ENCODE data around the gene LBHD1. TPM values are rescaled to one million over a fixed set of nuclear protein-coding genes. Genes with fewer than 3 reads are reported as not detected.

The LBHD1 gene
- total RNA-seq, 2 experiments from 2014 or later = 9.3 to 22.3 TPM

- BruUV-seq (replicated peaks) = no TSS peak
- no peak for DNase-seq (ENCODE audit: low spot score)
- POLR2A ChIA-PET = interaction anchor here (0.6 to 1.1 kb wide), 2 partner anchors 19 to 122 kb away, joined by 3 to 4 read pairs; partner anchors contain the start of gene GANAB
- Histone ChIP-seq H3K4me1 (ENCODE audit: insufficient read depth, low read length, poor library complexity, severe bottlenecking) (no peaks in the 10 kb centered on the region), H3K27ac (ENCODE audit: low read depth, low read length, poor library complexity, severe bottlenecking) (no peak overlapping the region), H3K9me3 (ENCODE audit: low read length) (no peaks in the 10 kb centered on the region), H2AFZ (ENCODE audit: low read length) (no peak overlapping the region), H3K9me2 (ENCODE audit: insufficient read depth, low read length) (no peaks in the 10 kb centered on the region), H3K4me2 (ENCODE audit: low read length) (no peak overlapping the region), H3K4me3 (ENCODE audit: low read depth, low read length, poor library complexity, severe bottlenecking) (no peak overlapping the region), H4K20me1 (ENCODE audit: insufficient read depth, low read length) (no peaks in the 10 kb centered on the region), H3K36me3 (ENCODE audit: insufficient read depth, low read length) (peaks cover 80% of the 10 kb centered on the region), H3K79me2 (ENCODE audit: insufficient read depth, low read depth, low read length) (no peaks in the 10 kb centered on the region)
- intact Hi-C loops (cut with micrococcal nuclease; ENCODE audit: unreplicated experiment) = no loop called here
- CTCF ChIA-PET (ENCODE audit: unreplicated experiment) = no interaction called here
- peak; percentile 23; the same call in 1 of the 2 replicates for TF ChIP-seq CTCF (conservative IDR thresholded peaks at IDR 0.05; ENCODE audit: low read length)
- no peak for TF ChIP-seq EZH2phosphoT487 (IDR thresholded peaks at IDR 0.05; ENCODE audit: borderline replicate concordance, low read depth, low read length)
Observed at GRCh38 chr11:62627713-62628112, 44.4 kb downstream of the LBHD1 start.

- intact Hi-C loops (cut with micrococcal nuclease; ENCODE audit: unreplicated experiment) = loop anchor here (2.0 kb wide), 2 partner anchors 30 to 32 kb away; partner anchors contain the start of genes INTS5 and TUT1
- TSS peak; percentile 94 for BruUV-seq (replicated peaks)
- POLR2A ChIA-PET = interaction anchor here (0.5 to 2.7 kb wide), 7 partner anchors 11 to 101 kb away, joined by 3 to 17 read pairs (median 4); partner anchors contain the start of genes C11orf98, CSKMT and TUT1
Observed at GRCh38 chr11:62622476-62623089, 49.5 kb downstream of the LBHD1 start.

More at GRCh38 chr11:62622476-62623089, 49.5 kb downstream of the LBHD1 start:
- Histone ChIP-seq H2AFZ (ENCODE audit: low read length) (peak overlapping the region; percentile 68; the same call in 1 of the 2 replicates), H3K4me3 (ENCODE audit: low read depth, low read length, poor library complexity, severe bottlenecking) (peak overlapping the region; percentile 18), H3K4me2 (ENCODE audit: low read length) (peak overlapping the region; percentile 51), H3K36me3 (ENCODE audit: insufficient read depth, low read length) (peaks cover 46% of the 10 kb centered on the region), H3K9me2 (ENCODE audit: insufficient read depth, low read length) (no peaks in the 10 kb centered on the region), H3K79me2 (ENCODE audit: insufficient read depth, low read depth, low read length) (peaks cover 24% of the 10 kb centered on the region), H3K4me1 (ENCODE audit: insufficient read depth, low read length, poor library complexity, severe bottlenecking) (peaks cover 25% of the 10 kb centered on the region), H4K20me1 (ENCODE audit: insufficient read depth, low read length) (no peaks in the 10 kb centered on the region), H3K27ac (ENCODE audit: low read depth, low read length, poor library complexity, severe bottlenecking) (peak overlapping the region; percentile 83), H3K9me3 (ENCODE audit: low read length) (no peaks in the 10 kb centered on the region)
- CTCF ChIA-PET (ENCODE audit: unreplicated experiment) = interaction anchor here (0.6 kb wide), 1 partner anchor 30 kb away, joined by 7 read pairs; the partner anchor contains the start of gene INTS5
- no peak for DNase-seq (ENCODE audit: low spot score)
- TF ChIP-seq EZH2phosphoT487 (IDR thresholded peaks at IDR 0.05; ENCODE audit: borderline replicate concordance, low read depth, low read length) (no peak), CTCF (conservative IDR thresholded peaks at IDR 0.05; ENCODE audit: low read length) (no peak)
